IMR-90 (cell line): ENCODE data around the gene BCHE. TPM values are rescaled to one million over a fixed set of nuclear protein-coding genes. Genes with fewer than 3 reads are reported as not detected.

ENCODE experiments used
- ATAC-seq: fragments of 200-7000 bp; cut with Tn5 transposase; 2 replicates; pipeline ENCODE4 v1.9.1; 2020; ENCODE audit warnings: low read depth, mild to moderate bottlenecking, moderate library complexity
- BruUV-seq: library from RNA; stranded (reverse); fragments of 400-500 nt; replicated peaks from 2 replicates; lab custom pipeline; 2021; lab: Mats Ljungman, UMichigan
- CTCF ChIA-PET: fragments of 300-600 bp; formaldehyde crosslinking; extraction: SDS; loops from one replicate; lab custom pipeline; 2021; ENCODE audit warnings: antibody characterized with exemption; lab: Yijun Ruan, JAX
- POLR2A ChIA-PET: fragments of 300-600 bp; sonication (Branson Sonifier 250); formaldehyde crosslinking; loops from one replicate; lab custom pipeline; 2022; ENCODE audit warnings: antibody characterized with exemption; ENCODE audit not compliant: unreplicated experiment; lab: Charles Lee
- DNase-seq: peaks from one replicate; pipeline ENCODE4 v3.0.0; 2013
- H2AFZ ChIP-seq: replicated peaks from 2 replicates; pipeline ENCODE3; 2013; ENCODE audit warnings: low read length, mild to moderate bottlenecking; ENCODE audit not compliant: poor library complexity
- H2AK5ac ChIP-seq: 2 replicates; pipeline ENCODE4 v1.6.1; 2013; ENCODE audit warnings: low read depth, low read length, inconsistent platforms
- H2AK9ac ChIP-seq: replicated peaks from 2 replicates; pipeline ENCODE3; 2013; ENCODE audit warnings: mild to moderate bottlenecking, low read depth, low read length, moderate library complexity; ENCODE audit not compliant: poor library complexity
- H2BK120ac ChIP-seq: 2 replicates; pipeline ENCODE4 v1.6.1; 2013; ENCODE audit warnings: low read depth, low read length, inconsistent platforms
- H2BK15ac ChIP-seq: 3 replicates; pipeline ENCODE4 v1.6.1; 2013; ENCODE audit warnings: low read depth, low read length, inconsistent platforms
- H2BK20ac ChIP-seq: 2 replicates; pipeline ENCODE4 v1.6.1; 2013; ENCODE audit warnings: low read depth, mild to moderate bottlenecking, inconsistent platforms, low read length, moderate library complexity
- H2BK5ac ChIP-seq: 2 replicates; pipeline ENCODE4 v1.6.1; 2013; ENCODE audit warnings: mild to moderate bottlenecking, low read depth, low read length, inconsistent platforms; ENCODE audit not compliant: poor library complexity, severe bottlenecking
- H3K14ac ChIP-seq: replicated peaks from 2 replicates; pipeline ENCODE4 v1.6.1; 2013; ENCODE audit warnings: low read depth, low read length, inconsistent platforms
- H3K18ac ChIP-seq: 2 replicates; pipeline ENCODE4 v1.6.1; 2013; ENCODE audit warnings: low read depth, low read length, control low read depth
- H3K23ac ChIP-seq: 2 replicates; pipeline ENCODE4 v1.6.1; 2013; ENCODE audit warnings: low read depth, low read length, inconsistent platforms
- H3K27ac ChIP-seq: 2 replicates; pipeline ENCODE4 v1.5.1; 2013; ENCODE audit warnings: mild to moderate bottlenecking, control low read depth, low read length; ENCODE audit not compliant: insufficient read depth
- H3K27me3 ChIP-seq: 2 replicates; pipeline ENCODE4 v1.6.1; 2013; ENCODE audit warnings: low read length; ENCODE audit not compliant: control insufficient read depth, insufficient read depth
- H3K36me3 ChIP-seq: 2 replicates; pipeline ENCODE4 v1.6.1; 2013; ENCODE audit warnings: low read length, mixed read lengths; ENCODE audit not compliant: control insufficient read depth, insufficient read depth
- H3K4ac ChIP-seq: 2 replicates; pipeline ENCODE4 v1.6.1; 2013; ENCODE audit warnings: low read depth, low read length, inconsistent platforms
- H3K4me1 ChIP-seq: 2 replicates; pipeline ENCODE4 v1.6.1; 2013; ENCODE audit warnings: low read length, mixed read lengths; ENCODE audit not compliant: control insufficient read depth, insufficient read depth
- H3K4me2 ChIP-seq: 2 replicates; pipeline ENCODE4 v1.6.1; 2013; ENCODE audit warnings: low read depth, mild to moderate bottlenecking, control low read depth, low read length, moderate library complexity
- H3K4me3 ChIP-seq: 2 replicates; pipeline ENCODE4 v1.5.1; 2013; ENCODE audit warnings: low read depth, mild to moderate bottlenecking, control low read depth, low read length, moderate library complexity; ENCODE audit not compliant: insufficient read depth
- H3K56ac ChIP-seq: 2 replicates; pipeline ENCODE4 v1.6.1; 2013; ENCODE audit warnings: low read length, inconsistent platforms; ENCODE audit not compliant: insufficient read depth; ENCODE audit errors: extremely low read depth
- H3K79me1 ChIP-seq, 2 experiments: 2 replicates each; pipeline ENCODE4 v1.6.1; 2013; ENCODE audit warnings: low read length in 2 of 2, inconsistent platforms in 1 of 2, low read depth in 1 of 2
- H3K9ac ChIP-seq: 2 replicates; pipeline ENCODE4 v1.6.1; 2013; ENCODE audit warnings: low read depth, low read length, control low read depth
- H3K9me1 ChIP-seq: 2 replicates; pipeline ENCODE4 v1.6.1; 2013; ENCODE audit warnings: low read length, inconsistent platforms; ENCODE audit not compliant: insufficient read depth
- H3K9me3 ChIP-seq: 2 replicates; pipeline ENCODE4 v1.6.1; 2013; ENCODE audit warnings: low read length; ENCODE audit not compliant: control insufficient read depth, insufficient read depth
- H4K20me1 ChIP-seq: 2 replicates; pipeline ENCODE4 v1.6.1; 2013; ENCODE audit warnings: low read length, inconsistent platforms; ENCODE audit not compliant: insufficient read depth
- H4K5ac ChIP-seq: 2 replicates; pipeline ENCODE4 v1.6.1; 2013; ENCODE audit warnings: mild to moderate bottlenecking, low read depth, low read length, control low read depth
- H4K8ac ChIP-seq, 2 experiments: 2 replicates each; pipeline ENCODE4 v1.6.1; 2013; ENCODE audit warnings: low read depth in 2 of 2, low read length in 2 of 2, control low read depth in 1 of 2, inconsistent platforms in 1 of 2
- H4K91ac ChIP-seq: 2 replicates; pipeline ENCODE4 v1.6.1; 2013; ENCODE audit warnings: low read depth, low read length, inconsistent platforms; ENCODE audit not compliant: insufficient read depth
- BHLHE40 ChIP-seq: fragments of 150-350 bp; IDR thresholded peaks from 2 replicates; pipeline ENCODE4 v1.6.1; 2016; ENCODE audit warnings: mild to moderate bottlenecking, low read depth, low read length
- CEBPB ChIP-seq: IDR thresholded peaks from 2 replicates; pipeline ENCODE4 v1.6.1; 2012; ENCODE audit warnings: low read depth, low read length, improper control_type of control experiment
- CHD1 ChIP-seq: IDR thresholded peaks from 2 replicates; pipeline ENCODE4 v1.6.1; 2012; ENCODE audit warnings: low read depth, low read length, improper control_type of control experiment
- FOS ChIP-seq: fragments of 150-350 bp; IDR thresholded peaks from 2 replicates; pipeline ENCODE4 v1.6.1; 2016; ENCODE audit warnings: low read depth, low read length
- MAFK ChIP-seq: IDR thresholded peaks from 2 replicates; pipeline ENCODE4 v1.6.1; 2012; ENCODE audit warnings: low read depth, low read length, improper control_type of control experiment
- MAZ ChIP-seq: IDR thresholded peaks from 2 replicates; pipeline ENCODE4 v1.6.1; 2012; ENCODE audit warnings: low read depth, mild to moderate bottlenecking, low read length, improper control_type of control experiment, moderate library complexity, borderline replicate concordance
- MXI1 ChIP-seq: IDR thresholded peaks from 2 replicates; pipeline ENCODE4 v1.6.1; 2012; ENCODE audit warnings: low read depth, mild to moderate bottlenecking, low read length, moderate library complexity, borderline replicate concordance
- NFE2L2 ChIP-seq: fragments of 150-350 bp; IDR thresholded peaks from 2 replicates; pipeline ENCODE4 v1.6.1; 2016; ENCODE audit warnings: low read depth, mild to moderate bottlenecking, low read length
- POLR2A ChIP-seq: IDR thresholded peaks from 2 replicates; pipeline ENCODE4 v1.6.1; 2012; ENCODE audit warnings: mild to moderate bottlenecking, low read depth, low read length
- RAD21 ChIP-seq: IDR thresholded peaks from 2 replicates; pipeline ENCODE4 v1.6.1; 2012; ENCODE audit warnings: low read length, improper control_type of control experiment
- RCOR1 ChIP-seq: IDR thresholded peaks from 2 replicates; pipeline ENCODE4 v1.6.1; 2012; ENCODE audit warnings: mild to moderate bottlenecking, low read length, improper control_type of control experiment; ENCODE audit not compliant: insufficient replicate concordance
- RFX5 ChIP-seq: IDR thresholded peaks from 2 replicates; pipeline ENCODE4 v1.8.0; 2012; ENCODE audit warnings: low read depth, mild to moderate bottlenecking, low read length, moderate library complexity
- SMC3 ChIP-seq: fragments of 150-350 bp; IDR thresholded peaks from 2 replicates; pipeline ENCODE4 v1.6.1; 2016; ENCODE audit warnings: low read depth, mild to moderate bottlenecking, antibody characterized with exemption, low read length, moderate library complexity
- WGBS, 2 experiments: methylation state at CpG; one replicate each; pipeline versions ENCODE4 v1.1.5 to v1.1.7; 2013; ENCODE audit warnings: missing lambda C conversion rate in 2 of 2; ENCODE audit not compliant: insufficient read length in 1 of 2; ENCODE audit errors: extremely low coverage in 2 of 2; 5-methylcytosine and 5-hydroxymethylcytosine counted together
- dilution Hi-C: fragments of 300-500 bp; cut with HindIII; formaldehyde crosslinking; loops from one replicate; pipeline ENCODE4 v1.14.3; 2018; ENCODE audit warnings: low sequenced_read_pairs; ENCODE audit not compliant: unreplicated experiment
- in situ Hi-C: fragments of 300-500 bp; cut with MboI; formaldehyde crosslinking; loops from 3 replicates; pipeline ENCODE4 v1.14.3; 2019; ENCODE audit warnings: low sequenced_read_pairs, inconsistent platforms, mixed read lengths
- intact Hi-C: fragments of 100-400 bp; cut with micrococcal nuclease; formaldehyde crosslinking; loops from 2 replicates; pipeline ENCODE4 v1.10.0; 2022
- polyA plus RNA-seq, 3 experiments: library from polyadenylated mRNA; depleted of rRNA; stranded (reverse); fragments of >200 nt; gene quantifications; 2 replicates each; pipeline ENCODE4 v1.2.3, GENCODE V29; 2012; ENCODE audit warnings: low replicate concordance in 1 of 3
- total RNA-seq: library from RNA; depleted of rRNA; stranded (reverse); fragments of >200 nt; gene quantifications from 2 replicates; pipeline ENCODE4 v1.2.3, GENCODE V29; 2012
- TF ChIP-seq, protein P1 (sequence below): conservative IDR thresholded peaks from 2 replicates; pipeline ENCODE4 v1.5.1; 2012; ENCODE audit warnings: mild to moderate bottlenecking, low read depth, low read length, improper control_type of control experiment
- TF ChIP-seq, protein P2 (sequence below): fragments of 150-350 bp; IDR thresholded peaks from 2 replicates; pipeline ENCODE4 v1.6.1; 2016; ENCODE audit warnings: low read depth, mild to moderate bottlenecking, low read length, moderate library complexity, borderline replicate concordance
- TF ChIP-seq, protein P3 (sequence below): fragments of 150-350 bp; IDR thresholded peaks from 2 replicates; pipeline ENCODE4 v1.6.1; 2017; ENCODE audit warnings: mild to moderate bottlenecking, antibody characterized with exemption, low read length, low read depth

The BCHE gene
- total and polyA plus RNA-seq, 2 of the 4 experiments (the other 2 are of a cell fraction), result 1.5 to 1.6 TPM

DNA sequence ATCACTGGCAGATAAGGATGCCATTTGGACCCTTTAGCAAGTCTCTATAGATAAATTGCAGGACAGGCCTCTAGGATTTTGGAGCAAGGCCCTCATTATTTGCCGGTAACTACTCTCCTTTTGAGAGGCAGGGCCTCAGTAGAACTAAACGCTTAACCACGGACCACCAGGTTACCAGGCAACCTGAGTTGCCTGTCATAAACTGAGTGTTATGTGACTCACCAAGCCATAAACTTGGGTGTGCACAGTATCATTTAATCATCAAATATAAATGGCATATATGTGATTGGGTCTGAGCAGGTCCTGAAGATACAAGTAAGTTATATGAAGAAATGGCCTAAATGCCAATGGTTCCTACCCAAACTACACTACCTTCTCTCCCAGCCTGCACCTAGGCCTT is 93.2 kb downstream of the BCHE start:
- in situ Hi-C loops, result no loop called here
- H3K79me1 ChIP-seq, result no peaks in the 10 kb centered on the region
- no peaks in the 10 kb centered on the region for H3K4me1 ChIP-seq
- H2BK15ac ChIP-seq, result no peak overlapping the region
- peaks cover 2% of the 10 kb centered on the region; the same call in 1 of the 2 replicates for H3K9me3 ChIP-seq
- no peak overlapping the region for H3K18ac ChIP-seq
- H2BK5ac ChIP-seq, result no peak overlapping the region
- no peak overlapping the region for H4K8ac ChIP-seq
- TF ChIP-seq BHLHE40 (no peak), FOS (no peak), RCOR1 (no peak), RFX5 (no peak), MAZ (no peak), NFE2L2 (no peak), CEBPB (no peak), POLR2A (no peak), MXI1 (no peak), MAFK (no peak), CHD1 (no peak), RAD21 (no peak), SMC3 (no peak)
- TF ChIP-seq, protein P1, sequence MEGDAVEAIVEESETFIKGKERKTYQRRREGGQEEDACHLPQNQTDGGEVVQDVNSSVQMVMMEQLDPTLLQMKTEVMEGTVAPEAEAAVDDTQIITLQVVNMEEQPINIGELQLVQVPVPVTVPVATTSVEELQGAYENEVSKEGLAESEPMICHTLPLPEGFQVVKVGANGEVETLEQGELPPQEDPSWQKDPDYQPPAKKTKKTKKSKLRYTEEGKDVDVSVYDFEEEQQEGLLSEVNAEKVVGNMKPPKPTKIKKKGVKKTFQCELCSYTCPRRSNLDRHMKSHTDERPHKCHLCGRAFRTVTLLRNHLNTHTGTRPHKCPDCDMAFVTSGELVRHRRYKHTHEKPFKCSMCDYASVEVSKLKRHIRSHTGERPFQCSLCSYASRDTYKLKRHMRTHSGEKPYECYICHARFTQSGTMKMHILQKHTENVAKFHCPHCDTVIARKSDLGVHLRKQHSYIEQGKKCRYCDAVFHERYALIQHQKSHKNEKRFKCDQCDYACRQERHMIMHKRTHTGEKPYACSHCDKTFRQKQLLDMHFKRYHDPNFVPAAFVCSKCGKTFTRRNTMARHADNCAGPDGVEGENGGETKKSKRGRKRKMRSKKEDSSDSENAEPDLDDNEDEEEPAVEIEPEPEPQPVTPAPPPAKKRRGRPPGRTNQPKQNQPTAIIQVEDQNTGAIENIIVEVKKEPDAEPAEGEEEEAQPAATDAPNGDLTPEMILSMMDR, result no peak
- TF ChIP-seq, protein P2, sequence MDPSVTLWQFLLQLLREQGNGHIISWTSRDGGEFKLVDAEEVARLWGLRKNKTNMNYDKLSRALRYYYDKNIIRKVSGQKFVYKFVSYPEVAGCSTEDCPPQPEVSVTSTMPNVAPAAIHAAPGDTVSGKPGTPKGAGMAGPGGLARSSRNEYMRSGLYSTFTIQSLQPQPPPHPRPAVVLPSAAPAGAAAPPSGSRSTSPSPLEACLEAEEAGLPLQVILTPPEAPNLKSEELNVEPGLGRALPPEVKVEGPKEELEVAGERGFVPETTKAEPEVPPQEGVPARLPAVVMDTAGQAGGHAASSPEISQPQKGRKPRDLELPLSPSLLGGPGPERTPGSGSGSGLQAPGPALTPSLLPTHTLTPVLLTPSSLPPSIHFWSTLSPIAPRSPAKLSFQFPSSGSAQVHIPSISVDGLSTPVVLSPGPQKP, result no peak
- TF ChIP-seq, protein P3, sequence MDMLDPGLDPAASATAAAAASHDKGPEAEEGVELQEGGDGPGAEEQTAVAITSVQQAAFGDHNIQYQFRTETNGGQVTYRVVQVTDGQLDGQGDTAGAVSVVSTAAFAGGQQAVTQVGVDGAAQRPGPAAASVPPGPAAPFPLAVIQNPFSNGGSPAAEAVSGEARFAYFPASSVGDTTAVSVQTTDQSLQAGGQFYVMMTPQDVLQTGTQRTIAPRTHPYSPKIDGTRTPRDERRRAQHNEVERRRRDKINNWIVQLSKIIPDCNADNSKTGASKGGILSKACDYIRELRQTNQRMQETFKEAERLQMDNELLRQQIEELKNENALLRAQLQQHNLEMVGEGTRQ, result no peak
- H3K14ac ChIP-seq, result no peak overlapping the region
- H3K36me3 ChIP-seq, result no peaks in the 10 kb centered on the region
- H3K27ac ChIP-seq, result no peak overlapping the region
- no peak overlapping the region for H4K91ac ChIP-seq
- H2BK120ac ChIP-seq, result no peak overlapping the region
- intact Hi-C loops, result no loop called here
- ATAC-seq (no peak), DNase-seq (no peak)
- ChIA-PET CTCF (no interaction called here), POLR2A (no interaction called here)
- WGBS, 2 experiments, result no CpG with 5 or more reads among the region's 3 CpGs
- H3K56ac ChIP-seq, result no peak overlapping the region
- H3K4ac ChIP-seq, result no peak overlapping the region
- H4K20me1 ChIP-seq, result no peaks in the 10 kb centered on the region
- no peak overlapping the region for H2AFZ ChIP-seq
- dilution Hi-C loops, result no loop called here
- H2BK20ac ChIP-seq, result no peak overlapping the region
- no peak overlapping the region for H3K23ac ChIP-seq
- no peak overlapping the region for H3K9ac ChIP-seq
- H3K4me3 ChIP-seq, result no peak overlapping the region
- no peaks in the 10 kb centered on the region for H3K9me1 ChIP-seq
- no TSS peak for BruUV-seq
- H2AK5ac ChIP-seq, result no peak overlapping the region
- no peak overlapping the region for H3K4me2 ChIP-seq
- H3K27me3 ChIP-seq, result no peaks in the 10 kb centered on the region
- H4K5ac ChIP-seq, result no peak overlapping the region
- no peak overlapping the region for H2AK9ac ChIP-seq
